OCI-LY1 (cell line): Measurements from ENCODE around the gene PDYN.

ENCODE experiments used
- H2AFZ ChIP-seq: fragments of 200-600 bp; sonication (generic), shearing (Covaris generic); 2 replicates; pipeline ENCODE4 v1.6.0; 2014; ENCODE audit warnings: antibody characterized with exemption, mild to moderate bottlenecking, low read length
- H3F3A ChIP-seq: fragments of 200-600 bp; sonication (generic), shearing (Covaris generic); 2 replicates; pipeline ENCODE4 v1.6.0; 2014; ENCODE audit warnings: mild to moderate bottlenecking, antibody characterized with exemption, low read length, moderate library complexity; ENCODE audit not compliant: insufficient read depth
- H3K27ac ChIP-seq: fragments of 200-600 bp; sonication (generic); 2 replicates; pipeline ENCODE4 v1.5.1; 2014; ENCODE audit warnings: low read length, mixed run types, mild to moderate bottlenecking, low read depth; ENCODE audit not compliant: poor library complexity, severe bottlenecking
- H3K27me3 ChIP-seq: fragments of 200-600 bp; sonication (generic); 2 replicates; pipeline ENCODE4 v1.6.0; 2014; ENCODE audit warnings: antibody characterized with exemption, mild to moderate bottlenecking, low read length, moderate library complexity; ENCODE audit not compliant: insufficient read depth
- H3K36me3 ChIP-seq: fragments of 200-600 bp; sonication (generic); 2 replicates; pipeline ENCODE4 v1.6.1; 2014; ENCODE audit warnings: mild to moderate bottlenecking, antibody characterized with exemption, low read length, moderate library complexity, mixed read lengths; ENCODE audit not compliant: insufficient read depth
- H3K4me1 ChIP-seq: fragments of 200-600 bp; sonication (generic); 2 replicates; pipeline ENCODE4 v1.5.1; 2014; ENCODE audit warnings: mild to moderate bottlenecking, low read length, moderate library complexity; ENCODE audit not compliant: insufficient read depth, severe bottlenecking
- H3K4me2 ChIP-seq: fragments of 200-600 bp; sonication (generic), shearing (Covaris generic); 2 replicates; pipeline ENCODE4 v1.6.1; 2014; ENCODE audit warnings: low read length
- H3K4me3 ChIP-seq: fragments of 200-600 bp; sonication (generic); 2 replicates; pipeline ENCODE4 v1.5.1; 2014; ENCODE audit warnings: low read length, low read depth, mild to moderate bottlenecking, mixed read lengths; ENCODE audit not compliant: poor library complexity, severe bottlenecking
- H3K79me2 ChIP-seq: fragments of 200-600 bp; shearing (Covaris generic); 2 replicates; pipeline ENCODE4 v1.6.1; 2016; ENCODE audit warnings: mixed run types, low read length, mixed read lengths; ENCODE audit not compliant: insufficient read depth
- H3K9ac ChIP-seq: fragments of 200-600 bp; sonication (generic), shearing (Covaris generic); 2 replicates; pipeline ENCODE4 v1.6.1; 2014; ENCODE audit warnings: mild to moderate bottlenecking, low read length, mixed read lengths
- H3K9me2 ChIP-seq: fragments of 200-600 bp; sonication (generic), shearing (Covaris generic); 2 replicates; pipeline ENCODE4 v1.6.1; 2014; ENCODE audit warnings: low read depth, mild to moderate bottlenecking, low read length, mixed read lengths
- H3K9me3 ChIP-seq: fragments of 200-600 bp; shearing (Covaris generic); 2 replicates; pipeline ENCODE4 v1.6.1; 2014; ENCODE audit warnings: low read length, mixed read lengths
- H4K20me1 ChIP-seq: fragments of 200-600 bp; sonication (generic), shearing (Covaris generic); 2 replicates; pipeline ENCODE4 v1.6.0; 2016; ENCODE audit warnings: mild to moderate bottlenecking, low read length; ENCODE audit not compliant: insufficient read depth
- CTCF ChIP-seq: fragments of 200-600 bp; sonication (generic), shearing (Covaris generic); IDR thresholded peaks from 2 replicates; pipeline ENCODE4 v1.5.1; 2017; ENCODE audit warnings: mild to moderate bottlenecking, antibody characterized with exemption, low read length, moderate library complexity, mixed read lengths
- EZH2 ChIP-seq: fragments of 200-600 bp; sonication (generic), shearing (Covaris generic); IDR thresholded peaks from 2 replicates; pipeline ENCODE4 v1.8.0; 2017; ENCODE audit warnings: borderline replicate concordance, mixed run types, mild to moderate bottlenecking, antibody characterized with exemption, low read length, moderate library complexity, mixed read lengths

Gene PDYN

GRCh38 chr20:2006452-2007361, 12.8 kb upstream of the PDYN start:
- no peak overlapping the region for H3K4me2 ChIP-seq
- H2AFZ ChIP-seq: no peak overlapping the region
- H3K79me2 ChIP-seq: no peaks in the 10 kb centered on the region
- no peaks in the 10 kb centered on the region for H4K20me1 ChIP-seq
- no peaks in the 10 kb centered on the region for H3K27me3 ChIP-seq
- H3K4me1 ChIP-seq: no peaks in the 10 kb centered on the region
- no peak overlapping the region for H3K4me3 ChIP-seq
- no peak overlapping the region for H3K27ac ChIP-seq
- no peak for TF ChIP-seq EZH2
- TF ChIP-seq CTCF: peak; percentile 91
- H3K9me2 ChIP-seq: no peaks in the 10 kb centered on the region
- H3K36me3 ChIP-seq: no peaks in the 10 kb centered on the region
- no peaks in the 10 kb centered on the region for H3K9me3 ChIP-seq
- H3K9ac ChIP-seq: no peak overlapping the region
- no peaks in the 10 kb centered on the region for H3F3A ChIP-seq

- Histone ChIP-seq H3K9ac (no peak overlapping the region), H3K27ac (no peak overlapping the region), H4K20me1 (no peaks in the 10 kb centered on the region), H3F3A (no peaks in the 10 kb centered on the region), H3K4me1 (no peaks in the 10 kb centered on the region), H3K9me3 (no peaks in the 10 kb centered on the region), H3K9me2 (no peaks in the 10 kb centered on the region), H3K4me2 (no peak overlapping the region), H3K4me3 (no peak overlapping the region), H2AFZ (no peak overlapping the region), H3K36me3 (no peaks in the 10 kb centered on the region), H3K27me3 (no peaks in the 10 kb centered on the region), H3K79me2 (no peaks in the 10 kb centered on the region)
- no peak for TF ChIP-seq CTCF
- no peak for TF ChIP-seq EZH2
These were observed 12.1 kb upstream of the PDYN start for GRCh38 chr20:2005831-2006426.

GRCh38 chr20:2005359-2005758, 11.5 kb upstream of the PDYN start:
- H3K27ac ChIP-seq: no peak overlapping the region
- no peaks in the 10 kb centered on the region for H3K36me3 ChIP-seq
- H3K4me2 ChIP-seq: no peak overlapping the region
- H4K20me1 ChIP-seq: no peaks in the 10 kb centered on the region
- no peaks in the 10 kb centered on the region for H3F3A ChIP-seq
- H3K9me3 ChIP-seq: no peaks in the 10 kb centered on the region
- H3K4me1 ChIP-seq: no peaks in the 10 kb centered on the region
- no peak overlapping the region for H3K9ac ChIP-seq
- no peak overlapping the region for H2AFZ ChIP-seq
- no peaks in the 10 kb centered on the region for H3K9me2 ChIP-seq
- TF ChIP-seq CTCF (no peak), EZH2 (no peak)
- no peak overlapping the region for H3K4me3 ChIP-seq
- H3K27me3 ChIP-seq: no peaks in the 10 kb centered on the region
- no peaks in the 10 kb centered on the region for H3K79me2 ChIP-seq
